ENCODE measurements around the gene TRIM44. TPM values are rescaled to one million over a fixed set of nuclear protein-coding genes. Genes with fewer than 3 reads are reported as not detected.
"Not testable (repeated sequence)": the region's sequence is repeated elsewhere in the genome, so short reads cannot be mapped to it uniquely, and the experiment has no call there.

The TRIM44 gene
- total RNA-seq, 1 donor from 2014 or later, result 9.7 TPM

GRCh38 chr11:35650467-35650866 is 12.1 kb upstream of the TRIM44 start:
- no peak for TF ChIP-seq CTCF (IDR thresholded peaks at IDR 0.05; ENCODE audit: insufficient read depth, low read length, severe bottlenecking)
- FAIRE-seq (no peak), DNase-seq (ENCODE audit: low read depth) (no peak)
- H3K36me3 ChIP-seq (ENCODE audit: control insufficient read depth, insufficient read depth, low read length), result no peaks in the 10 kb centered on the region
- no peak overlapping the region for H3K4me3 ChIP-seq (ENCODE audit: low read depth, low read length)
- H3K27me3 ChIP-seq (ENCODE audit: control insufficient read depth, insufficient read depth, low read length), result no peaks in the 10 kb centered on the region

- TF ChIP-seq CTCF (IDR thresholded peaks at IDR 0.05; ENCODE audit: insufficient read depth, low read length, severe bottlenecking), result no peak
- Histone ChIP-seq H3K36me3 (ENCODE audit: control insufficient read depth, insufficient read depth, low read length) (no peaks in the 10 kb centered on the region), H3K27me3 (ENCODE audit: control insufficient read depth, insufficient read depth, low read length) (no peaks in the 10 kb centered on the region), H3K4me3 (ENCODE audit: low read depth, low read length) (no peak overlapping the region)
- no peak for DNase-seq (ENCODE audit: low read depth)
- no peak for FAIRE-seq
These were observed 11.3 kb upstream of the TRIM44 start for GRCh38 chr11:35651263-35651662.

- FAIRE-seq; H3K27me3 ChIP-seq (ENCODE audit: control insufficient read depth, insufficient read depth, low read length); DNase-seq (ENCODE audit: low read depth); H3K36me3 ChIP-seq (ENCODE audit: control insufficient read depth, insufficient read depth, low read length); H3K4me3 ChIP-seq (ENCODE audit: low read depth, low read length): not testable (repeated sequence)
These were observed 9.8 kb upstream of the TRIM44 start for GRCh38 chr11:35652786-35653185.

GRCh38 chr11:35654711-35655110 is 7.9 kb upstream of the TRIM44 start:
- H3K27me3 ChIP-seq (ENCODE audit: control insufficient read depth, insufficient read depth, low read length), result no peaks in the 10 kb centered on the region
- TF ChIP-seq CTCF (IDR thresholded peaks at IDR 0.05; ENCODE audit: insufficient read depth, low read length, severe bottlenecking), result no peak
- DNase-seq (ENCODE audit: low read depth) (no peak), FAIRE-seq (no peak)
- no peak overlapping the region for H3K4me3 ChIP-seq (ENCODE audit: low read depth, low read length)
- H3K36me3 ChIP-seq (ENCODE audit: control insufficient read depth, insufficient read depth, low read length), result no peaks in the 10 kb centered on the region

GRCh38 chr11:35655254-35655653 is 7.3 kb upstream of the TRIM44 start:
- DNase-seq (ENCODE audit: low read depth) (no peak), FAIRE-seq (no peak)
- no peak overlapping the region for H3K4me3 ChIP-seq (ENCODE audit: low read depth, low read length)
- H3K36me3 ChIP-seq (ENCODE audit: control insufficient read depth, insufficient read depth, low read length), result no peaks in the 10 kb centered on the region
- H3K27me3 ChIP-seq (ENCODE audit: control insufficient read depth, insufficient read depth, low read length), result no peaks in the 10 kb centered on the region
- TF ChIP-seq CTCF (IDR thresholded peaks at IDR 0.05; ENCODE audit: insufficient read depth, low read length, severe bottlenecking), result no peak

GRCh38 chr11:35655856-35656255 is 6.7 kb upstream of the TRIM44 start:
- TF ChIP-seq CTCF (IDR thresholded peaks at IDR 0.05; ENCODE audit: insufficient read depth, low read length, severe bottlenecking), result no peak
- no peak for FAIRE-seq

More at GRCh38 chr11:35655856-35656255, 6.7 kb upstream of the TRIM44 start:
- Histone ChIP-seq H3K27me3 (ENCODE audit: control insufficient read depth, insufficient read depth, low read length) (no peaks in the 10 kb centered on the region), H3K4me3 (ENCODE audit: low read depth, low read length) (no peak overlapping the region), H3K36me3 (ENCODE audit: control insufficient read depth, insufficient read depth, low read length) (no peaks in the 10 kb centered on the region)
- no peak for DNase-seq (ENCODE audit: low read depth)
